Measurements from ENCODE around the gene NSMF. TPM values are rescaled to one million over a fixed set of nuclear protein-coding genes. Genes with fewer than 3 reads are reported as not detected.

The NSMF gene
- polyA plus RNA-seq, 1 donor (not counting 4 experiments of a cell fraction or from before 2014, with no cell fraction given), result 29.5 TPM

GRCh38 chr9:137490532-137491186 lies 31.5 kb upstream of the NSMF start:
- H3K79me2 ChIP-seq (ENCODE audit: control insufficient read depth, insufficient read depth, low read length), result no peaks in the 10 kb centered on the region
- H3K27me3 ChIP-seq (ENCODE audit: control insufficient read depth, extremely low read depth, insufficient read depth, low read length), result no peaks in the 10 kb centered on the region
- no peaks in the 10 kb centered on the region for H3K9me1 ChIP-seq (ENCODE audit: control insufficient read depth, extremely low read depth, insufficient read depth, low read length)
- H3K36me3 ChIP-seq (ENCODE audit: control insufficient read depth in 2 of 2, extremely low read depth in 1 of 2, insufficient read depth in 2 of 2, low read length in 2 of 2), result no peaks in the 10 kb centered on the region
- H3K9ac ChIP-seq (ENCODE audit: control insufficient read depth, extremely low read depth, insufficient read depth, low read length), result no peak overlapping the region
- H3K4me2 ChIP-seq (ENCODE audit: control insufficient read depth, extremely low read depth, insufficient read depth, low read depth, low read length), result no peak overlapping the region
- H3K4me1 ChIP-seq (ENCODE audit: control insufficient read depth, extremely low read depth, insufficient read depth, low read length), result no peaks in the 10 kb centered on the region
- DNase-seq (ENCODE audit: low read depth, low spot score) (no peak), FAIRE-seq (no peak)
- H3K27ac ChIP-seq (ENCODE audit: control insufficient read depth, insufficient read depth, low read length), result no peak overlapping the region
- dilution Hi-C loops (cut with MboI; ENCODE audit: extremely low pct_ligation_motif_present, low sequenced_read_pairs), result no loop called here
- H4K20me1 ChIP-seq (ENCODE audit: control insufficient read depth, extremely low read depth, insufficient read depth, low read length), result no peaks in the 10 kb centered on the region
- no peak for TF ChIP-seq EZH2 (IDR thresholded peaks at IDR 0.05; ENCODE audit: low read length)
- H3K9me3 ChIP-seq (ENCODE audit: control insufficient read depth, low read depth, low read length), result no peaks in the 10 kb centered on the region
- no peak overlapping the region for H3K4me3 ChIP-seq (ENCODE audit: control insufficient read depth in 2 of 3, extremely low read depth in 1 of 3, insufficient read depth in 2 of 3, low read depth in 1 of 3, low read length in 3 of 3)
- H2AFZ ChIP-seq (ENCODE audit: control insufficient read depth, low read length), result no peak overlapping the region

GRCh38 chr9:137488906-137489305 lies 29.8 kb upstream of the NSMF start:
- Histone ChIP-seq H3K27me3 (ENCODE audit: control insufficient read depth, extremely low read depth, insufficient read depth, low read length) (no peaks in the 10 kb centered on the region), H3K4me3 (ENCODE audit: control insufficient read depth in 2 of 3, extremely low read depth in 1 of 3, insufficient read depth in 2 of 3, low read depth in 1 of 3, low read length in 3 of 3) (no peak overlapping the region), H3K4me1 (ENCODE audit: control insufficient read depth, extremely low read depth, insufficient read depth, low read length) (no peaks in the 10 kb centered on the region), H3K27ac (ENCODE audit: control insufficient read depth, insufficient read depth, low read length) (no peak overlapping the region), H3K9ac (ENCODE audit: control insufficient read depth, extremely low read depth, insufficient read depth, low read length) (no peak overlapping the region), H3K9me1 (ENCODE audit: control insufficient read depth, extremely low read depth, insufficient read depth, low read length) (no peaks in the 10 kb centered on the region), H2AFZ (ENCODE audit: control insufficient read depth, low read length) (no peak overlapping the region), H3K79me2 (ENCODE audit: control insufficient read depth, insufficient read depth, low read length) (no peaks in the 10 kb centered on the region), H3K4me2 (ENCODE audit: control insufficient read depth, extremely low read depth, insufficient read depth, low read depth, low read length) (no peak overlapping the region), H3K9me3 (ENCODE audit: control insufficient read depth, low read depth, low read length) (no peaks in the 10 kb centered on the region), H3K36me3 (ENCODE audit: control insufficient read depth in 2 of 2, extremely low read depth in 1 of 2, insufficient read depth in 2 of 2, low read length in 2 of 2) (no peaks in the 10 kb centered on the region), H4K20me1 (ENCODE audit: control insufficient read depth, extremely low read depth, insufficient read depth, low read length) (no peaks in the 10 kb centered on the region)
- dilution Hi-C loops (cut with MboI; ENCODE audit: extremely low pct_ligation_motif_present, low sequenced_read_pairs), result no loop called here
- no peak for TF ChIP-seq EZH2 (IDR thresholded peaks at IDR 0.05; ENCODE audit: low read length)
- TF ChIP-seq, protein P1, sequence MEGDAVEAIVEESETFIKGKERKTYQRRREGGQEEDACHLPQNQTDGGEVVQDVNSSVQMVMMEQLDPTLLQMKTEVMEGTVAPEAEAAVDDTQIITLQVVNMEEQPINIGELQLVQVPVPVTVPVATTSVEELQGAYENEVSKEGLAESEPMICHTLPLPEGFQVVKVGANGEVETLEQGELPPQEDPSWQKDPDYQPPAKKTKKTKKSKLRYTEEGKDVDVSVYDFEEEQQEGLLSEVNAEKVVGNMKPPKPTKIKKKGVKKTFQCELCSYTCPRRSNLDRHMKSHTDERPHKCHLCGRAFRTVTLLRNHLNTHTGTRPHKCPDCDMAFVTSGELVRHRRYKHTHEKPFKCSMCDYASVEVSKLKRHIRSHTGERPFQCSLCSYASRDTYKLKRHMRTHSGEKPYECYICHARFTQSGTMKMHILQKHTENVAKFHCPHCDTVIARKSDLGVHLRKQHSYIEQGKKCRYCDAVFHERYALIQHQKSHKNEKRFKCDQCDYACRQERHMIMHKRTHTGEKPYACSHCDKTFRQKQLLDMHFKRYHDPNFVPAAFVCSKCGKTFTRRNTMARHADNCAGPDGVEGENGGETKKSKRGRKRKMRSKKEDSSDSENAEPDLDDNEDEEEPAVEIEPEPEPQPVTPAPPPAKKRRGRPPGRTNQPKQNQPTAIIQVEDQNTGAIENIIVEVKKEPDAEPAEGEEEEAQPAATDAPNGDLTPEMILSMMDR (optimal IDR thresholded peaks at IDR 0.05 in 1 of 3, IDR thresholded peaks at IDR 0.05 in 1 of 3, conservative IDR thresholded peaks at IDR 0.05 in 1 of 3; ENCODE audit: extremely low read depth in 1 of 3, insufficient read depth in 2 of 3, low read length in 3 of 3), result no peak
- DNase-seq (ENCODE audit: low read depth, low spot score) (no peak), FAIRE-seq (no peak)

DNA sequence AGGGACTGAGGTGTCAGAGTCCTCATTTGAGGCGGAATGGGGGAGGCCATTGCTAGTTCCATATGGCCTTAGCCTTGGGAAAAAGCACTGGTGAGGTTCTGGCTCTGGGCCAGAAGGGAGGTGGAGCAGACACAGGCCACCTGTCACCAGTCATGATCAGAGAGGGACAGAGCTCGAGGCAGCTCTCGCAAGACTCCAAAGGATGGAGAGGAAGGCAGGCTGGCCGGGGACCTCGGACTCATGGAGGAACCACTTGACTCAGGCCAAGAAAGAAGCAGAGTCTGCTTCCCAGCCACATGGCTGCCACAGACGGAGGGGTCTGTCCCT lies 29.2 kb upstream of the NSMF start:
- FAIRE-seq, result no peak
- Histone ChIP-seq H3K4me2 (ENCODE audit: control insufficient read depth, extremely low read depth, insufficient read depth, low read depth, low read length) (no peak overlapping the region), H3K4me3 (ENCODE audit: control insufficient read depth in 2 of 3, extremely low read depth in 1 of 3, insufficient read depth in 2 of 3, low read depth in 1 of 3, low read length in 3 of 3) (no peak overlapping the region), H3K27ac (ENCODE audit: control insufficient read depth, insufficient read depth, low read length) (no peak overlapping the region), H2AFZ (ENCODE audit: control insufficient read depth, low read length) (no peak overlapping the region), H3K79me2 (ENCODE audit: control insufficient read depth, insufficient read depth, low read length) (no peaks in the 10 kb centered on the region), H3K36me3 (ENCODE audit: control insufficient read depth in 2 of 2, extremely low read depth in 1 of 2, insufficient read depth in 2 of 2, low read length in 2 of 2) (no peaks in the 10 kb centered on the region), H3K9ac (ENCODE audit: control insufficient read depth, extremely low read depth, insufficient read depth, low read length) (no peak overlapping the region), H3K4me1 (ENCODE audit: control insufficient read depth, extremely low read depth, insufficient read depth, low read length) (no peaks in the 10 kb centered on the region), H3K27me3 (ENCODE audit: control insufficient read depth, extremely low read depth, insufficient read depth, low read length) (no peaks in the 10 kb centered on the region), H3K9me1 (ENCODE audit: control insufficient read depth, extremely low read depth, insufficient read depth, low read length) (no peaks in the 10 kb centered on the region), H3K9me3 (ENCODE audit: control insufficient read depth, low read depth, low read length) (no peaks in the 10 kb centered on the region), H4K20me1 (ENCODE audit: control insufficient read depth, extremely low read depth, insufficient read depth, low read length) (no peaks in the 10 kb centered on the region)
- dilution Hi-C loops (cut with MboI; ENCODE audit: extremely low pct_ligation_motif_present, low sequenced_read_pairs), result no loop called here
- no peak for TF ChIP-seq EZH2 (IDR thresholded peaks at IDR 0.05; ENCODE audit: low read length)
- TF ChIP-seq, protein P1 (optimal IDR thresholded peaks at IDR 0.05 in 1 of 3, IDR thresholded peaks at IDR 0.05 in 1 of 3, conservative IDR thresholded peaks at IDR 0.05 in 1 of 3; ENCODE audit: extremely low read depth in 1 of 3, insufficient read depth in 2 of 3, low read length in 3 of 3), result no peak
- DNase-seq (ENCODE audit: low read depth, low spot score), result no peak

Measured in keratinocyte (primary cell).